Gastroesophageal sphincter (tissue), 4 donors: ENCODE measurements around the gene GDPD5. TPM values are rescaled to one million over a fixed set of nuclear protein-coding genes. Genes with fewer than 3 reads are reported as not detected.

ENCODE experiments used
- ATAC-seq: fragments of 150-250 bp; one replicate; pipeline ENCODE4 v1.9.1; 2016; ENCODE audit warnings: mild to moderate bottlenecking, moderate library complexity
- H3K27ac ChIP-seq, 4 donors: fragments of 200-600 bp; sonication (generic) in 3 of 4; 1 replicate in 3 of 4; 2 replicates in 1 of 4; pipeline ENCODE4 v1.5.1; 2016 to 2019
- H3K27me3 ChIP-seq: fragments of 200-600 bp; sonication (generic); one replicate; pipeline ENCODE4 v1.5.1; 2019
- H3K36me3 ChIP-seq, 2 donors: fragments of 200-600 bp; sonication (generic); one replicate each; pipeline ENCODE4 v1.5.1; 2019; ENCODE audit warnings: control low read depth in 1 of 2
- H3K4me1 ChIP-seq, 3 donors: fragments of 200-600 bp; sonication (generic); 1 replicate in 2 of 3; 2 replicates in 1 of 3; pipeline ENCODE4 v1.5.1; 2016 to 2019; ENCODE audit warnings: control low read depth in 2 of 3
- H3K4me3 ChIP-seq, 2 donors: fragments of 200-600 bp; sonication (generic); one replicate each; pipeline ENCODE4 v1.5.1; 2019; ENCODE audit warnings: mild to moderate bottlenecking in 1 of 2, moderate library complexity in 1 of 2
- H3K9me3 ChIP-seq, 3 donors: fragments of 200-600 bp; sonication (generic); one replicate each; pipeline ENCODE4 v1.5.1; 2017 to 2019; ENCODE audit warnings: control low read depth in 2 of 3
- CTCF ChIP-seq, 4 experiments: fragments of 200-600 bp in 2 of 4; fragments of 450-650 bp in 2 of 4; sonication (generic) in 1 of 4; IDR thresholded peaks; one replicate each; pipeline ENCODE4 v1.5.1; 2017 to 2019; ENCODE audit warnings: antibody characterized with exemption in 4 of 4, mild to moderate bottlenecking in 2 of 4, moderate library complexity in 2 of 4
- EP300 ChIP-seq: sonication (generic); formaldehyde crosslinking; IDR thresholded peaks from one replicate; pipeline ENCODE4 v1.6.1; 2017; ENCODE audit warnings: antibody characterized with exemption, mild to moderate bottlenecking
- POLR2A ChIP-seq, 2 donors: fragments of 450-650 bp; IDR thresholded peaks; one replicate each; pipeline ENCODE4 v1.6.1; 2017; ENCODE audit warnings: antibody characterized with exemption in 2 of 2, mild to moderate bottlenecking in 2 of 2, moderate library complexity in 1 of 2
- POLR2AphosphoS5 ChIP-seq: sonication (generic); formaldehyde crosslinking; IDR thresholded peaks from one replicate; pipeline ENCODE4 v1.6.1; 2017; ENCODE audit warnings: antibody characterized with exemption
- WGBS, 2 donors: methylation state at CpG; one replicate each; pipeline ENCODE4 v1.1.5; 2018; ENCODE audit warnings: low coverage in 1 of 2; 5-methylcytosine and 5-hydroxymethylcytosine counted together
- total RNA-seq, 4 donors: library from RNA; depleted of rRNA; stranded (reverse); fragments of >200 nt; gene quantifications; one replicate each; pipeline ENCODE4 v1.1.0, GENCODE V29; 2016

GDPD5 gene
- total RNA-seq, 4 donors from 2014 or later, result 3.8 to 9.3 (median 6.4) TPM

- Histone ChIP-seq H3K27me3 (no peaks in the 10 kb centered on the region), H3K4me1 (no peaks in the 10 kb centered on the region), H3K36me3 (no peaks in the 10 kb centered on the region), H3K9me3 (no peaks in the 10 kb centered on the region), H3K27ac (no peak overlapping the region), H3K4me3 (no peak overlapping the region)
- TF ChIP-seq EP300, result no peak
- TF ChIP-seq POLR2AphosphoS5, result no peak
- TF ChIP-seq POLR2A (IDR thresholded peaks at IDR 0.05), result no peak
- no peak for TF ChIP-seq CTCF (IDR thresholded peaks at IDR 0.05)
- no peak for ATAC-seq
- WGBS, 2 donors, result 58 to 75% methylated on average over 2 of the region's 9 CpGs
Observed at GRCh38 chr11:75539459-75540334, 14.0 kb upstream of the GDPD5 start.

GRCh38 chr11:75538150-75538942 is 12.6 kb upstream of the GDPD5 start:
- no peaks in the 10 kb centered on the region for H3K36me3 ChIP-seq
- WGBS, 2 donors, result 83 to 93% methylated on average over 5 to 11 of the region's 11 CpGs
- TF ChIP-seq CTCF (IDR thresholded peaks at IDR 0.05), result no peak
- no peak for TF ChIP-seq POLR2A (IDR thresholded peaks at IDR 0.05)
- TF ChIP-seq POLR2AphosphoS5, result no peak
- no peak for TF ChIP-seq EP300
- no peak overlapping the region for H3K4me3 ChIP-seq
- H3K27ac ChIP-seq, result no peak overlapping the region
- H3K4me1 ChIP-seq, result no peaks in the 10 kb centered on the region
- no peaks in the 10 kb centered on the region for H3K9me3 ChIP-seq
- no peak for ATAC-seq
- H3K27me3 ChIP-seq, result no peaks in the 10 kb centered on the region

- Histone ChIP-seq H3K9me3 (no peaks in the 10 kb centered on the region), H3K27ac (no peak overlapping the region), H3K4me1 (no peaks in the 10 kb centered on the region), H3K36me3 (no peaks in the 10 kb centered on the region), H3K27me3 (no peaks in the 10 kb centered on the region), H3K4me3 (no peak overlapping the region)
- no peak for TF ChIP-seq POLR2A (IDR thresholded peaks at IDR 0.05)
- TF ChIP-seq POLR2AphosphoS5, result no peak
- no peak for TF ChIP-seq EP300
- no peak for TF ChIP-seq CTCF (IDR thresholded peaks at IDR 0.05)
- no peak for ATAC-seq
- 73 to 90% methylated on average over 3 to 5 of the region's 5 CpGs for WGBS, 2 donors
Observed at GRCh38 chr11:75537740-75538139, 12.0 kb upstream of the GDPD5 start.

GRCh38 chr11:75536786-75537641 is 11.3 kb upstream of the GDPD5 start:
- H3K27ac ChIP-seq, result no peak overlapping the region
- no peak for TF ChIP-seq POLR2AphosphoS5
- TF ChIP-seq EP300, result no peak
- TF ChIP-seq POLR2A (IDR thresholded peaks at IDR 0.05), result no peak
- TF ChIP-seq CTCF (IDR thresholded peaks at IDR 0.05), result no peak
- H3K4me3 ChIP-seq, result no peak overlapping the region
- no peaks in the 10 kb centered on the region for H3K36me3 ChIP-seq
- H3K4me1 ChIP-seq, result peaks cover 0 to 2% (median 0%) of the 10 kb centered on the region in 3 donors
- no peaks in the 10 kb centered on the region for H3K27me3 ChIP-seq
- WGBS, 2 donors, result 75 to 76% methylated on average over 5 to 11 of the region's 13 CpGs
- no peak for ATAC-seq
- no peaks in the 10 kb centered on the region for H3K9me3 ChIP-seq
